GM12801 (cell line): ENCODE results near the gene GOLGB1.

Source experiments
- CTCF ChIP-seq: IDR thresholded peaks from one replicate; pipeline ENCODE4 v1.5.1; 2011; ENCODE audit warnings: control low read depth; ENCODE audit not compliant: insufficient read length; ENCODE audit errors: extremely low read depth

The GOLGB1 gene

DNA sequence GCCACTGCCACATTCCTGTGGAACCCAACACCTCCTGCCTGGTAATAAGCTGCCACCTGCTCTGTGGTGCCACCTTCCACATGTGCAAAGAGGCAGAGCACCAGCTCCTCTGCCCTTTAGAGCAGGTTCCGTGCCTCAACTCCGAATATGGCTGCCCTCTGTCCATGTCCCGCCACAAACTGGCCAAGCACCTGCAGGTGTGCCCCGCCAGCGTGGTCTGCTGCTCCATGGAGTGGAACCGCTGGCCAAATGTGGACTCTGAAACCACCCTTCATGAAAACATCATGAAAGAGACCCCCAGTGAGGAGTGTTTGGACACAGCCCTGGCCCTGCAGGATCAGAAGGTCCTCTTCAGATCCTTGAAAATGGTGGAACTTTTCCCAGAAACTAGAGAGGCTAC, 128.1 kb downstream of the GOLGB1 start:
- no peak for TF ChIP-seq CTCF

DNA sequence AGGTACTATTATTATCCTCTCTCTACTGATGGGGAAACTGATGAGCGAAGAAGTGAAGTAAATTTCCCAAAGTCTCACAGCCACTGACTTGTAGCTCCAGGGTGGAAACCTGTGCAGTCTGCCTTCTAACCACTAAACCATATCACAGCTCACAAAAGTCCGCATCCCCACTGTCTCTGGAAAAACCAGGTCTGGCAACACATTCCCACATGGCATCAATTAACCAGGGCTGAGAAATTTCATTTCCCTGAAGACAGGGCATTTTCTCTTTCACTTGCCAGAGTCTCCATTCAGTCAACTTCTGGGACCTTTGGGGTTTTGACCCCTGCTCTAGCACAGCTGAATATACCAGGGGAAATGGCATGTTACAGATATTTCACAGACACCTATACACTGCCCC, 129.8 kb downstream of the GOLGB1 start:
- TF ChIP-seq CTCF = no peak
